Ovary (tissue), 3 donors: ENCODE results near the gene SMAD4.

Experiments used
- POLR2A ChIP-seq: fragments of 450-650 bp; IDR thresholded peaks from one replicate; pipeline ENCODE4 v1.6.1; 2017; ENCODE audit warnings: antibody characterized with exemption, mild to moderate bottlenecking, moderate library complexity
- TF ChIP-seq, protein P1 (sequence below), 3 donors: fragments of 450-650 bp in 2 of 3; fragments of 200-600 bp in 1 of 3; IDR thresholded peaks; one replicate each; pipeline versions ENCODE4 v1.5.1 to v1.8.0; 2016 to 2022; ENCODE audit warnings: antibody characterized with exemption in 3 of 3, mild to moderate bottlenecking in 1 of 3
- donor health status: DM: no; HTN: no; CAD: no.

DNA sequence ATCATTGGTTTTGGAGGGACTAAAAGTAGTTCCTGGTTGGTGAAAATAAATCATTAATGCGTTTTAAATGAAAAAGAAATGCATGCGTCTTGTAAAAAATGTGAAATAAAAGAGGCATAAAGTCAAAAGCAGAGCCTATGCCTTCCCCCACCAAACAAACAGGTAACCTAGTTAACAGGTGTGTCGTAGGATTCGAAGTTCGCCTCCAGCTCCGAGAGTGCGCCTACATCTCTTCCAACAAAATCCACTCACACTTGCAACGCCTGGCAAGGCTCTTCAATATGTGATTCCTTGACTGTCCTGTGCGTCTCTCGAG is 677 bp upstream of the SMAD4 start:
- no peak for TF ChIP-seq POLR2A
- TF ChIP-seq, protein P1, sequence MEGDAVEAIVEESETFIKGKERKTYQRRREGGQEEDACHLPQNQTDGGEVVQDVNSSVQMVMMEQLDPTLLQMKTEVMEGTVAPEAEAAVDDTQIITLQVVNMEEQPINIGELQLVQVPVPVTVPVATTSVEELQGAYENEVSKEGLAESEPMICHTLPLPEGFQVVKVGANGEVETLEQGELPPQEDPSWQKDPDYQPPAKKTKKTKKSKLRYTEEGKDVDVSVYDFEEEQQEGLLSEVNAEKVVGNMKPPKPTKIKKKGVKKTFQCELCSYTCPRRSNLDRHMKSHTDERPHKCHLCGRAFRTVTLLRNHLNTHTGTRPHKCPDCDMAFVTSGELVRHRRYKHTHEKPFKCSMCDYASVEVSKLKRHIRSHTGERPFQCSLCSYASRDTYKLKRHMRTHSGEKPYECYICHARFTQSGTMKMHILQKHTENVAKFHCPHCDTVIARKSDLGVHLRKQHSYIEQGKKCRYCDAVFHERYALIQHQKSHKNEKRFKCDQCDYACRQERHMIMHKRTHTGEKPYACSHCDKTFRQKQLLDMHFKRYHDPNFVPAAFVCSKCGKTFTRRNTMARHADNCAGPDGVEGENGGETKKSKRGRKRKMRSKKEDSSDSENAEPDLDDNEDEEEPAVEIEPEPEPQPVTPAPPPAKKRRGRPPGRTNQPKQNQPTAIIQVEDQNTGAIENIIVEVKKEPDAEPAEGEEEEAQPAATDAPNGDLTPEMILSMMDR (IDR thresholded peaks at IDR 0.05), result no peak
